ENCODE data around the gene DLAT.
A peak's percentile ranks its signal among the peaks of the same experiment; 100 is the strongest.
"Not testable (repeated sequence)": the region's sequence is repeated elsewhere in the genome, so short reads cannot be mapped to it uniquely, and the experiment has no call there.

DNA sequence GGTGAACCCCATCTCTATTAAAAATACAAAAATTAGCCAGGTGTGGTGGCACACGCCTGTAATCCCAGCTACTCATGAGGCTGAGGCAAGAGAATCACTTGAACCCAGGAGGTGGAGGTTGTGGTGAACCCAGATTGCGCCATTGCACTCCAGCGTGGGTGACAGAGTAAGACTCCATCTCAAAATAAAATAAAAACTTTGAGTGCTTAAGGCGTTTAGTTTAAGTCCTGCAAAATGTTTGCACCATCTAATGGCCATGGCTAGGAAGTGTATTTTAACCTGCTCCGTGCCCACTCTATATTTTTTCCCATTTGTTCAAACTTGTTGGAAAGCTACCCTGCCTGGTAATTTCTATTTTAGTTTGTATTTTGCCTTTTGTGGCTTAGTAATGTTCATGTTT is 28.5 kb upstream of the DLAT start:
- TF ChIP-seq, protein P1, sequence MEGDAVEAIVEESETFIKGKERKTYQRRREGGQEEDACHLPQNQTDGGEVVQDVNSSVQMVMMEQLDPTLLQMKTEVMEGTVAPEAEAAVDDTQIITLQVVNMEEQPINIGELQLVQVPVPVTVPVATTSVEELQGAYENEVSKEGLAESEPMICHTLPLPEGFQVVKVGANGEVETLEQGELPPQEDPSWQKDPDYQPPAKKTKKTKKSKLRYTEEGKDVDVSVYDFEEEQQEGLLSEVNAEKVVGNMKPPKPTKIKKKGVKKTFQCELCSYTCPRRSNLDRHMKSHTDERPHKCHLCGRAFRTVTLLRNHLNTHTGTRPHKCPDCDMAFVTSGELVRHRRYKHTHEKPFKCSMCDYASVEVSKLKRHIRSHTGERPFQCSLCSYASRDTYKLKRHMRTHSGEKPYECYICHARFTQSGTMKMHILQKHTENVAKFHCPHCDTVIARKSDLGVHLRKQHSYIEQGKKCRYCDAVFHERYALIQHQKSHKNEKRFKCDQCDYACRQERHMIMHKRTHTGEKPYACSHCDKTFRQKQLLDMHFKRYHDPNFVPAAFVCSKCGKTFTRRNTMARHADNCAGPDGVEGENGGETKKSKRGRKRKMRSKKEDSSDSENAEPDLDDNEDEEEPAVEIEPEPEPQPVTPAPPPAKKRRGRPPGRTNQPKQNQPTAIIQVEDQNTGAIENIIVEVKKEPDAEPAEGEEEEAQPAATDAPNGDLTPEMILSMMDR (conservative IDR thresholded peaks at IDR 0.05; ENCODE audit: low read depth, low read length), result peak; percentile 66
- TF ChIP-seq EZH2 (IDR thresholded peaks at IDR 0.05; ENCODE audit: borderline replicate concordance, low read depth, low read length, poor library complexity, severe bottlenecking), result not testable (repeated sequence)
